GM18511 (cell line): ENCODE measurements around the gene RCAN1.
"Not testable (repeated sequence)": the region's sequence is repeated elsewhere in the genome, so short reads cannot be mapped to it uniquely, and the experiment has no call there.

Source experiments
- ATAC-seq: cut with Tn5 transposase; IDR thresholded peaks from one replicate; pipeline ENCODE4 v1.9.1; 2021; ENCODE audit warnings: mild to moderate bottlenecking, moderate library complexity; ENCODE audit not compliant: unreplicated experiment

RCAN1 gene

DNA sequence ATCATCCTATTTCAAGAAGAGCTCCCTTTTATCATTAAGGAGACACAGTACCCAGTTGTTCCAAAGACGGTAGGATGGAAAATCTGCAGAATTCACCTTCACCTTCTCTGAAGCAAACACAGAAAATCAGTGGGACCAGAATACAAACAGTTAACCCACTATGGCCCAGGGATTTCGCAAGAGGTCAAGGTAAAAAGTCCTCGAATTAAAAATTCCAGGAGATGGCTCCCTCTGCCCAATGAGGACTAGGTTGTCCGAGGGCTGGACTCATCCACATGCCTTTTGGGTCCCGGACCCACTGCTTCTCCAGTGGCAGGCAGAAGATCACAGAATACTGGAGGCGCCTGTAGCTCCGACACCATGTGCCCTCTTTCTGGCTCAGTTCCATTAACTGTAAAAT, 42.9 kb downstream of the RCAN1 start:
- no peak for ATAC-seq

DNA sequence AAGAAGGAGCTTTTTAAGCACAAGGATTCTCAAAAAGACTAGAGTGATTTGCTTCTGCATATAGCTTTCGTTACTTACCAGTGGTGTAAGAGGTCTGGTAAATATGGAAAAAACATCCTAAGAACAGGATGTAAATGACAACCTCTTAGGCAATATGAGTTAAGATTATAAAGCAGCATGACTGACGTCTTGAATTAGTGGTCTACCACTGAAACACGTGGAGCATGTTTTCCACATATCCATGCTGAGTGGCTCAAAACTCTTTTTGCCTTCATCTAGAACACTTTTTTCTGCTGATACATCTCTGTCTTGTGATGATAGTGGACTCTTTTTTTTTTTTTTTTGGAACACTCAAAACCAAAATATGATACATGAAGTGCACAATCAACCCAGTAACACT, 44.6 kb downstream of the RCAN1 start:
- no peak for ATAC-seq

DNA sequence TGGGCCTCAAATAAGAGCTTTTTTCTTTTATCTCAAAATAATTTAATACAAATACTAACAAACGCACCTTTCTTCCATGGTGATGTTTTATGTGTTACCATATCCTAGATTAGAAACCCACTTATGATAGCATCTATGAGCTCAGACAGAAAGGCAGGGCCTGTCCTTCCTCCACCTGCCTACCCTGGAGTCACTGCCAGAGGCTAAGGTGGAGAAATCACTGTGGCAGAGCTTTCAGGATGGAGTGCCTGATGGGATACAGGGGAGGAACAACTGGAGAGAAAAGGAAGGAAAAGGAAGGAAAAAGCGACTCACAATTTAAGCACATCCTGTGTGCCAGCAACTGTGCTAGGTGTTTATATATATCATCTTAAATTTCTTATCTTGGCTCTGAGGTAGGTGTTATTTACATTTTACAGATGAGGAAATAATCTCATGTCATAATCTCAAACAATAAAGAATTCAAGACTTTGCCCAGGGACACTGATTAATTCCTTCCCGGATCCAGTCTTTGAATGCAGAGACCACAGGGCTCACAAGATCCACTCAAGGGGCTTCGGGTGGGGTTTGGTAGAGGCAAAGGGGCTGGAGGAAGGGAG, 45.4 kb downstream of the RCAN1 start:
- no peak for ATAC-seq

DNA sequence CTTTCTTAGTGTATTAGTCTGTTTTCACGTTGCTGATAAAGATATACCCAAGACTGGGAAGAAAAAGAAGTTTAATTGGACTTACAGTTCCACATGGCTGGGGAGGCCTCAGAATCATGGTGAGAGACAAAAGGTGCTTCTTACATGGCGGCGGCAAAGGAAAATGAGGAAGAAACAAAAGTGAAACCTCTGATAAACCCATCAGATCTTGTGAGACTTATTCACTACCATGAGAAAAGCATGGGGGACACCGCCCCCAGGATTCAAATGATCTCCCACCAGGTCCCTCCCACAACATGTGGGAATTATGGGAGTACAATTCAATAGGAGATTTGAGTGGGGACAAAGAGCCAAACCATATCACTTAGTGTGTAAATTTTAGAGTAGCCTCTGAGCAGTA, 46.1 kb downstream of the RCAN1 start:
- not testable (repeated sequence) for ATAC-seq

DNA sequence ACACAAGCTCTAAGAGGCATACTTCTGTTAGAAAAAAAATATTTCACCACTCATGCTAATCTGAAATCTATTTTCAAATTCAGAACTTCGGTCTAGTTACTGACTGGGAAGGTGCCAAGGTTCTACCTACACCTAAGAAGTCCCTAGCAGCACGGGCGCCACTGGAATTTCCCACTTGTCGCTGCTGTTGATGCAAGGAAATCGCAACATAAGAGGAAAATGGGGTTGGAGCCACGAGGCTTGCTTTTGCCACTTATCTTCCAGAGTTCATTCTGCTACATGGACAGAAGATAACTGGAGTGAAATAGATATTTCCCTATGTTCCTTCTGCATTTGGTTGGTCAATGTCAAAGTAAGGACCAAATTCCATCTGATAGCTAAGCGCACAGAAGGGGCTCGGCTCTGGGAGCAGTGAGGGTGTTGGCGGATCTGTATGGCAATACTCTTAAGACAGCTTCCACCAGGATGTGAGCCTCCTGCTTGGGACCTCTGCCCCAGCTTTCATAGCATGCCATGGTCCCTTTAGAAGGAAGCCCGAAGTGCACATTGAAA, 47.2 kb downstream of the RCAN1 start:
- no peak for ATAC-seq

DNA sequence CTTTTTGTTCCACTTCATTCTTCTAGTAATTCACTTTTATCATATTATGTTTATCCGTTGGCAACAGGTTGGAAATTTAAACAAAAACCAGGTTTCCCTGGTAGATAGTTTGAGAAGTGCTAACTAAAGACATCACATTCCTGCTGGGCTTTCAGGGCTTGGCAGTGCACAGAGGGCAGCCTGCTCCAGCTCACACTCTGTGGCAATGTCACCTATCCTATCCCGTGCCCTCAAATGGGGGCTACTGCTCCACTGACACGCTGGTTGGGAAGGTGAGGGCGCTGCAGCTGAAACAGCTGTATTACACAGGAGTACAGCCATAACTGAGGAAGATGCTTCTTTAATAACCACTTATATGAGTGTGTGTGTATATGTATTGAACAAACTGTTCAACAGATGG, 49.7 kb downstream of the RCAN1 start:
- ATAC-seq: no peak

DNA sequence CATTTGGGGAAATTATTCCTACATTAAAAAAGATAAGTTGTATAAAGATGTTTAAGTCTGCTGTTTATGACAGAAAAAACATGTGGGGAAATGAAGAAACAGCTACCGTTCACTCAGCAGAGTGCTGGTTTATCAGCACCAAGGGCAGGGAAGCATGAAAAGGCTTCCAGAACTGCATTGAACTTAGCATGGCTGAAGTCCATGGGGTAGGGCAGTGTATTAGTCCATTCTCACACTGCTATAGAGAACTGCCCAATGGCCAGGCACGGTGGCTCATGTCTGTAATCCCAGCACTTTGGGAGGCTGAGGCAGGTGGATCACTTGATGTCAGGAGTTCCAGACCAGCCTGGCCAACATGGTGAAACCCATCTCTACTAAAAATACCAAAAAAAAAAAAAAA, 51.5 kb downstream of the RCAN1 start:
- not testable (repeated sequence) for ATAC-seq

DNA sequence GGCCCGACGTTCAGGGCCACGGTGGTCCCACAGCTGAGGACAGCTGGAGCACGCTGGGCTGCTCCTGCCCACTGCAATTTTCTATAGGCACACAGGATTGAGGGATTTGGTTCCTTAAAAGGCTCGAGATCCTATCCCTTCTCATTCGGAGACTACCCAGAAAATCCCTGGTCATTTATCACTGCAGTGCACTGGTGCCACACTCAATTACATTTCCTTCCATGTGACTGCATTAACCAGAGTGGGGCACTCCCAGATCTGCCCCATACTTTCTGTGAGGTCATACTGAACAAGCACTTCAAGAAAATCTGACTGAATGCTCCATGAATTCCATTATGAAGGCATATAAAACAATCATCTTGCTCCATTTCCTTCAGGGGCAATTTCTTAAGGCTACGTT, 53.1 kb downstream of the RCAN1 start:
- no peak for ATAC-seq

DNA sequence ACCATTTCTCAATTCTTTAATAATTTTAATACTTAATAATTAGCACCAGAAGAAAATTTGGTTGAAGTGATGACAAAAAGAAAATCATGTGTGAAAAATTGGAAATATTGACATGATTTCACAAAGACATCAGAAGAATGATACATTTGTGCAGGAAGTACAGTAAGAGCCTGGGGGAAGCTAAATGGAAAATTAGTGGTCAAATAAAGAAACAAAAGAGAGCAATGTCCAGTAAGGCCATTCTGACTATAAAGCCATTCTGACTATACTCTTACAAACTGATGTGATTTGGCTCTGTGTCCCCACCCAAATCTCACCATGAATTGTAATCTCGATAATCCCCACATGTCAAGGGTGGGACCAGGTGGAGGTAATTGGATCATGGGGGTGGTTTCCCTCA, 54.3 kb downstream of the RCAN1 start:
- ATAC-seq: no peak

DNA sequence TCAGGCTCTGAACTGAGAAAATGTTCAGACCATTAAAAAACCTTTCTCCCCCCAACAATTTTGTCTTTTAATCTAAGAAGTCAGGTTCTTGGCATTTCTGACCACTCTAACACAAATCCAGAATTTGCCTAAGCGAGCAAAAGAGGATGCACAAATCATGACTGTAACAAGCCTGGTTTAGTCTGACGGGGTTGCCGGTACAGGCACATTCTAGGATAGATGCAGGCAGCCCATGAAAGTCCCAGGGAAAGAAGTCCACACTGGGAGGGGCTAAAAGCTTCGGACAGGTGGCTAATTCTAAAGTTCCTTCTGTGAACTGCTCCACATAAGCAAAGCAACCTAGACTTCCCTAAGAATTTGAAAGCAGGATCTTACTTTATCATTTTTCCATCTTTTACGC, 54.9 kb downstream of the RCAN1 start:
- no peak for ATAC-seq

DNA sequence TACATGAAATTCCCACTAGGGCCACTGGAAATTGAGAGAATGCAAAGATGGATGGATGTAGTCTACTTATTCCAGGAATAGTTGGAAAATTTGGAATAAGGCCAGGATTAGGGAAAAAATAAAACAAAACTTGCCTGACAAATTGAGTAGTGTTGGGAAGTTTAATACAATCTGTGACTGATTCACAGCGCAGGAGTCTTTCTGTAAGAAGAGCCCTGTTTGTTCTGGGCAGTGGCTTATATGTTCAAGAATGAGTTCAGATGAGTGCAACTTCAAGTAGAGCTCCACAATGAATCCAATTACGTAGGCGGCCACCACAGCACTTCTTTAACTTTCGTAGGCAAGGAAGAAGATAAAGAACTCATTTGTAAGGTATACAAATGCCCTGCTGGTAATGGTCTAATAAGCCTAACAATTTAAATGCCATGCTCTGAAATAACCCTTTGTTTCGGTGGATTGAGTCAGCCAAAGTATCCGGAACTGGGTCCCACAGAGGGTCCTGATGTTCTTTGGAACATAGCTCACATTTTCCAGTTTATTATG, 55.8 kb downstream of the RCAN1 start:
- ATAC-seq: no peak

DNA sequence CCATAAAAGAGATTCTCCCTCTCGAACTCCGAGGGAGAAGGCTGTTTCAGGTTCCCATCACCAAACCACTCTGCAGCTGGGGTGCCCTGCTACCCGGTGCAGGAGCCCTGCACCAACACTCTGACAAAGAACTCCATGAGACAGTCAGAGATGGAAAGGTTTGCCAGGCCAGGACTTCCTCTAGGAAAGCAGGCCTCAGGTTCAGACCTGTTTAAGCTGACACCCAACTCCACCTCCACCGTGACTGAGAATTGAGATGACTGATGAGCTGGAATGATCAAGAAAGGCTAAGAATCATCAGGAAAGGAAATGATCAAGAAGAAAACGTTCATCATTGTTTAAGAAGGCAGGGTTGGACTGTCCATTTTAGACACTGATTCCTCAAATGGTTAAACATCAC, 56.7 kb downstream of the RCAN1 start:
- no peak for ATAC-seq

DNA sequence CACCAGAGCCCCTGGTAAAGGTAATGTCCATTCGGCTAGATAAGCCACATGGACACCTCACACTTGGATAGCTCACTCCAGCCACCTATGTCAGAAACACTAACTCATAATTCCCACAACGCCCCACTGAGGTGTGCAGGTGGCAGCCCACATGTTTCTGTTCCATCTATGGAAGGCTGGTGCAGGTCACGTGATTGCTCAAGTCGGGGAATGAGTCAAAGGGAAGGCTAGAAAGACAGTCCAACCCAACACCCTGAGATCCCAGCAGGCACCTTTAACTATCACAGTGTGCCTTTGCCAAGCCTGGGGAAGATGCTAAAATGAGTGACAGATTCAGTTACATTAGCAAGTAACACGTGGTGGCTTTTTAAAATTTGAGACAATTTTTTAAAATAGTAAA, 57.7 kb downstream of the RCAN1 start:
- ATAC-seq: no peak

DNA sequence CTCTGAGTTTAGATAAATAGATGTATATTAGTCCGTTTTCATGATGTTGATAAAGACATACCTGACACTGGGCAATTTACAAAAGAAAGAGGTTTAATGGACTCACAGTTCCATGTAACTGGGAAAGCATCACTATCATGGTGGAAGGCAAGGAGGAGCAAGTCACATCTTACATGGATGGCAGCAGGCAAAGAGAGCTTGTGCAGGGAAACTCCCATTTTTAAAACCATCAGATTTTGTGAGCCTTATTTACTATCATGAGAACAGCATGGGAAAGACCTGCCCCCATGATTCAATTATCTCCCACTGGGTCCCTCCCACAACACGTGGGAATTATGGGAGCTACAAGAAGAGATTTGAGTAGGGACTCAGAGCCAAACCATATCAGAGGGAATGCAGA, 60.2 kb downstream of the RCAN1 start:
- not testable (repeated sequence) for ATAC-seq

DNA sequence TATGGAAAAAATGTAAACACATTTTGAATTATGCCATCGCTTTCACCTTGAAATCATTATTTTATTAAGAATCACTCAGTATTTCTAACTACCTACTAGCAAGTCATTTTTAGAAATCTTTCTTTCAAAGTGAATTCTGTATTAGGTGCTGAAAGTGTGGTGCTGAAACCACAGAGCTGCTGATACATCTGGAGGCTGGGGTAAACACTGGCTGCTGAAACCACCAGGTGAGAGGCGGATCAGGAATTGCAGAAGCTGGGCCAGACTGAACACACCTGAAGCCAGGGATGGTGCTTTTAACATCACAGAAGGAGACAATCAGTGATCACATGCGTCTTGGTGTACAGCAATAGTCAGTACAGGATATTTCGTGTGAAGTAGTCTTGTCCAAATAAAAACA, 60.7 kb downstream of the RCAN1 start:
- ATAC-seq: no peak

DNA sequence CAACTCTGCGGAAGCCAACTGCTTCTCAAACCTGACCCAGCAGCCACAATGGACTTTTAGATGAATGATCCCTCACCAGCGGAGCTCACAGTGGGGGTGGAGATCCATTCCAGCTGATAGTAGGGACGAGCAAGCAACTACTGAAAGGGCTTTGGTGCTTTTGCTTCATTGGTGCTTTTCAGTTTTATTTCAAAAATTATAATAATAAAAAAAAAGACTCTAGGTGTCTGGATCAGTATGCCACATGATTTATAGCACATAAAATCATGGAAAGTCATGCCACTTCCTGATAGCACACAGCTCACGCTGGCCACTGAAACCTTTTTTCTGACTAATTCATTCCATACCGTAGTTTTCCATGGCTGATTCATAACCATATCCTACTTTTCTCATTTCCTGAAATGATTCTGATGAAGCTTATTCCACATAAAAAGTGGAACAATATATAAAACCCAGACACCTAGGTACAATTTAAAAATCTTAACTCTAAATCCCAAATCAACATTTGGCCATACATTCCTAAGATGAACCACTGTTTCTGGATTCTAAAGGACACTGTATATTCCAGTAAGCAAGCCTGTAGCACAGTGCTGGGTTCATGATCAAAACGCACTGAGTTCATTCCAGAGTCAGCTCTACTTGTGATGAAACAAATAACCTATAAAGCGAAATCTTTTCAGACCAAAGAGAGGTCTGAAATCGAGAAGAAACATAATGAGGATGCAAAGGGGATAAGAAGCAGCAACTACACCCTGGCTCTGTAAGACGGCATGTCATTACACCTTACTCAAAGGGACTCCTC, 61.6 kb downstream of the RCAN1 start:
- ATAC-seq: no peak

DNA sequence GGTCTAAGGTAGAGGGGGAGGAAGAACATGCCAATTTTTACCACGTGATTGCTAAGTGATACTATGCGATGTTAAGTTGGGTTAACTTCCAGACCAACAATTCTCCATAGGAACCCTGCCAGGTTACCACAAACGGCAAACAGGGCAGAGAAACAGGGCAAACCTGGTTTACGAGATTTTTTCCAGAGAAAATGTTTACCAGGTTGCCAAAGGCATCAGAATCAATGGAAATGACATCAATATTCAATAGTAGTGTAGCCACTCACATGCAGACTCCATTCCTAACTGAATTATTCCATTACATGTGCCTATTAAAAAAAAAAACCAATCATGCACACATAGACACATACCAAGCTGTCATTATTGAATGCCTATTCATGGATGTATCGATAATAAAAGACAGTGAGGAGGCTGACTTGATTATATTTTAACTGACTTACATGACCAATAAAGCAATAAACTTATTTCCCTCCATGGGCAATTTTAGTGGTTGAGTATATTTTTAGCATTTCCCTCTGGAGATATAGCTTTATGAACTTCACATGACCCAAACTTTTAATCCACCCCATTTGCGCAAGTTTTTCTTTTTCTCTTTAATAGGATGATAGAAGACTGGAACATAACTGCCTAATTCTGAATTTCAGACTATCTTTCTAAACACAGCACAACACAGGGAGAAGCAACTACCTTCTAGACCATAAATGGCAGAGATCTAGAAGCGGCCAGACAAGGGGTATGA, 62.4 kb downstream of the RCAN1 start:
- ATAC-seq: no peak

DNA sequence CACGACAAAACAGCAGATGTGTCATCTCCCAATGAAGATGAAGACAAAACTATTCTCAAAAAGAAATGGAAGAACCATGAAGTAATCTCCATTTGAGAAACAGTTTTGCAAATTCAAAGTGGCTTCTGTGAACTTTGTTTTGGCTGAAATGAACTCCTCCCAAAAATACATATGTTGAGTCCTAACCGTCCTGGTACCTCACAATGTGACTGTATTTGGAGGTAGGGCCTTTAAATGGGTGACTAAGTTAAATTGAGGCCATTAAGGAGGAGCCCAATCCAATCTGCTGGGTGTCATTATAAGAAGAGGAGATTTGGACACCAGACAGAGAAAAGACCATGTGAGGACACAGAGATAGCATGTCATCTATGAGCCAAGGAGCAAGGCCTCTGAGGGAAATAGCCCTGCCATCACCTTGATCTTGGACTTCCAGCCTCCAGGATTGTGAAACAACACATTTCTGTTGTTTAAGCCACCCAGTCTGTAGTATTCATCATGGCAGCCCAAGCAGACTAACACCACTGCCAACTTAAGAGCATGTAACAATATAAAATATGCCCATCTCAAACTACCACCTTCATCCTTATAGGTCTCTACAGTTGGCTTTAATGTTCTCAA, 64.6 kb downstream of the RCAN1 start:
- ATAC-seq: no peak

DNA sequence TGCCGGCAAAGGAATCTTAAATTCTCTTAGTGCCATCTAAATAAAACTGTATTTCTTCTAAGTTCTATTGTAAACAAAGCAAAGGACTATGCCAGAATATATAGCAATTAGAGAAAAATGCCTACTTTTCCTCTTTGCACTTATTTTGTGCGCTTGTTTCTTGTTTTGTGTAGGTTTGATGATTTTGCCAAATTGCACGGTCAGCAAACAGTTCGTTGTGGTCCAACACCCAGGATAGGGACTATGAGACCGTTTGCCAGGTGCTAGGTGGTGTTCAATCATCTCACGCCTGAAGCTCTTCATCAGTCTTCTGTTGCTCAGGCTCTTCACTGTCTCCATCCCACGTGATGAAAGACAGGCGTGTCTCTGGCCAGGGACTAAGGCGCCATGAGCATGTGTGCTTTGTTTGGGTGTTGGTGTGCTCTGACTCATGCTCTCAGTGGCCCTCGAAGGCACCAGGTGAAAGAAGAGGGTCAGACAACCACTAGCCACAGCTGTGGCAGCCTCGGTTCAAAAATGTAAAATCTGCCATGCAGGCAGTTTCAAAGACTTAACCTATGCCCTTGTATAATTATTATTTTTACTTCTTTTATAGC, 66.0 kb downstream of the RCAN1 start:
- ATAC-seq: no peak

DNA sequence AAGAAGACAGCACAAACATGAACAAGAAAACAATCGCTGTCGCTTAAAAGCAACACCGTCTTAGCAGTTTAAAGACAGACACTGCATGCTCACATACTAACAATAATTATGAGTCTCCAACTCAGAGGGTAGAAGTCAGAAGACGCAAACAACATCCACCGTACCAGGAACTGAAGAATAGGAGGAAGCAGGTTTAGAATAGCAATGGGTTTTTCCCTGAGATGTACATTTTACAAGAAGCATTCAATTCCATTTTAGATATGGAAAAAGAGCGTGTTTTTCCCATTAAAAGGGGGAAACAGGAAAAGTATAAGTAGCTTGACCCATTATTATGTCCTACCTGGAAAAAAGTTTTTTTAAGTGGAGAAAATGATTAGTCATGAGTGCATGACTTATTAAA, 68.4 kb downstream of the RCAN1 start:
- no peak for ATAC-seq
